MM.1S (cell line): Measurements from ENCODE around the gene NLRP6.

Source experiments
- EZH2 ChIP-seq: fragments of 300-600 bp; sonication (generic); optimal IDR thresholded peaks from 2 replicates; pipeline ENCODE3; 2017; ENCODE audit warnings: low read depth, mild to moderate bottlenecking, antibody characterized with exemption, low read length, mixed read lengths
- EZH2phosphoT487 ChIP-seq: fragments of 300-600 bp; sonication (generic); IDR thresholded peaks from 2 replicates; pipeline ENCODE4 v1.6.1; 2018; ENCODE audit warnings: antibody characterized with exemption, low read length
- TF ChIP-seq, protein P1 (sequence below): fragments of 300-600 bp; sonication (generic); IDR thresholded peaks from 2 replicates; pipeline ENCODE4 v1.5.1; 2016; ENCODE audit warnings: antibody characterized with exemption, low read length, mixed read lengths

- TF ChIP-seq, protein P1, sequence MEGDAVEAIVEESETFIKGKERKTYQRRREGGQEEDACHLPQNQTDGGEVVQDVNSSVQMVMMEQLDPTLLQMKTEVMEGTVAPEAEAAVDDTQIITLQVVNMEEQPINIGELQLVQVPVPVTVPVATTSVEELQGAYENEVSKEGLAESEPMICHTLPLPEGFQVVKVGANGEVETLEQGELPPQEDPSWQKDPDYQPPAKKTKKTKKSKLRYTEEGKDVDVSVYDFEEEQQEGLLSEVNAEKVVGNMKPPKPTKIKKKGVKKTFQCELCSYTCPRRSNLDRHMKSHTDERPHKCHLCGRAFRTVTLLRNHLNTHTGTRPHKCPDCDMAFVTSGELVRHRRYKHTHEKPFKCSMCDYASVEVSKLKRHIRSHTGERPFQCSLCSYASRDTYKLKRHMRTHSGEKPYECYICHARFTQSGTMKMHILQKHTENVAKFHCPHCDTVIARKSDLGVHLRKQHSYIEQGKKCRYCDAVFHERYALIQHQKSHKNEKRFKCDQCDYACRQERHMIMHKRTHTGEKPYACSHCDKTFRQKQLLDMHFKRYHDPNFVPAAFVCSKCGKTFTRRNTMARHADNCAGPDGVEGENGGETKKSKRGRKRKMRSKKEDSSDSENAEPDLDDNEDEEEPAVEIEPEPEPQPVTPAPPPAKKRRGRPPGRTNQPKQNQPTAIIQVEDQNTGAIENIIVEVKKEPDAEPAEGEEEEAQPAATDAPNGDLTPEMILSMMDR = no peak
- TF ChIP-seq EZH2phosphoT487 (no peak), EZH2 (no peak)
These were observed 7.5 kb upstream of the NLRP6 start for GRCh38 chr11:270451-271318.
